ENCODE results near the gene WWOX.

GRCh38 chr16:79172976-79173500 is 1073.6 kb downstream of the WWOX start:
- no peak for TF ChIP-seq HDAC2 (IDR thresholded peaks at IDR 0.05; ENCODE audit: borderline replicate concordance in 1 of 2, low read depth in 2 of 2, low read length in 2 of 2)
- no peak for TF ChIP-seq EZH2 (IDR thresholded peaks at IDR 0.05; ENCODE audit: low read depth, low read length, severe bottlenecking)
- TF ChIP-seq POLR2A (IDR thresholded peaks at IDR 0.05; ENCODE audit: control extremely low read depth in 1 of 2, low read depth in 2 of 2, low read length in 2 of 2): no peak
- TF ChIP-seq ASH2L (IDR thresholded peaks at IDR 0.05; ENCODE audit: low read length): no peak
- no peak for TF ChIP-seq CREB1 (IDR thresholded peaks at IDR 0.05)
- no peak for TF ChIP-seq RNF2 (IDR thresholded peaks at IDR 0.05; ENCODE audit: borderline replicate concordance, low read depth, low read length, missing control alignments, poor library complexity, severe bottlenecking)
- no peak for TF ChIP-seq CTCF (IDR thresholded peaks at IDR 0.05; ENCODE audit: control extremely low read depth in 1 of 3, insufficient read depth in 1 of 3, low read depth in 1 of 3, low read length in 3 of 3)
- TF ChIP-seq CHD2 (IDR thresholded peaks at IDR 0.05; ENCODE audit: low read length): no peak
- no peak for TF ChIP-seq ATF2 (IDR thresholded peaks at IDR 0.05; ENCODE audit: low read length)
- TF ChIP-seq BRCA1 (IDR thresholded peaks at IDR 0.05; ENCODE audit: low read depth, low read length): no peak
- no peak for TF ChIP-seq POLR2AphosphoS5 (IDR thresholded peaks at IDR 0.05; ENCODE audit: low read depth, low read length)
- no peak for TF ChIP-seq CHD1 (IDR thresholded peaks at IDR 0.05; ENCODE audit: low read depth, low read length)

Data from H1 (cell line).